OCI-LY7 (cell line): ENCODE results near the gene ARFGEF3. TPM values are rescaled to one million over a fixed set of nuclear protein-coding genes. Genes with fewer than 3 reads are reported as not detected.

ENCODE experiments used
- BruUV-seq: library from RNA; stranded (reverse); fragments of 400-500 nt; replicated peaks from 2 replicates; lab custom pipeline; 2021; lab: Mats Ljungman, UMichigan
- CTCF ChIA-PET: fragments of 300-600 bp; sonication (Branson Sonifier 250); formaldehyde crosslinking; loops from one replicate; lab custom pipeline; 2022; ENCODE audit warnings: antibody characterized with exemption; ENCODE audit not compliant: unreplicated experiment; lab: Charles Lee
- POLR2A ChIA-PET: fragments of 300-600 bp; sonication (Branson Sonifier 250); formaldehyde crosslinking; loops from one replicate; lab custom pipeline; 2022; ENCODE audit warnings: antibody characterized with exemption; lab: Charles Lee
- DNase-seq: peaks from one replicate; pipeline ENCODE4 v3.0.0-alpha.2; 2015; ENCODE audit warnings: low spot score
- H2AFZ ChIP-seq: fragments of 200-600 bp; sonication (generic), shearing (Covaris generic); 2 replicates; pipeline ENCODE4 v1.6.1; 2014; ENCODE audit warnings: mild to moderate bottlenecking, antibody characterized with exemption, low read length, moderate library complexity
- H3K27ac ChIP-seq: fragments of 200-600 bp; sonication (generic); 2 replicates; pipeline ENCODE4 v1.5.1; 2014; ENCODE audit warnings: mixed run types, low read depth, mild to moderate bottlenecking, moderate library complexity, low read length, inconsistent platforms; ENCODE audit not compliant: poor library complexity, severe bottlenecking
- H3K36me3 ChIP-seq: fragments of 200-600 bp; sonication (generic); 2 replicates; pipeline ENCODE4 v1.6.1; 2014; ENCODE audit warnings: mild to moderate bottlenecking, antibody characterized with exemption, low read length, moderate library complexity, mixed read lengths; ENCODE audit not compliant: insufficient read depth
- H3K4me1 ChIP-seq: fragments of 200-600 bp; sonication (generic); 2 replicates; pipeline ENCODE4 v1.5.1; 2014; ENCODE audit warnings: mild to moderate bottlenecking, low read length; ENCODE audit not compliant: insufficient read depth, poor library complexity, severe bottlenecking
- H3K4me2 ChIP-seq: fragments of 200-600 bp; sonication (generic); 2 replicates; pipeline ENCODE4 v1.6.1; 2014; ENCODE audit warnings: mild to moderate bottlenecking, low read length
- H3K4me3 ChIP-seq: fragments of 200-600 bp; sonication (generic); 2 replicates; pipeline ENCODE4 v1.5.1; 2014; ENCODE audit warnings: mild to moderate bottlenecking, low read depth, low read length; ENCODE audit not compliant: poor library complexity, severe bottlenecking
- H3K79me2 ChIP-seq: fragments of 200-600 bp; sonication (generic); 2 replicates; pipeline ENCODE4 v1.6.1; 2016; ENCODE audit warnings: low read depth, mild to moderate bottlenecking, low read length, moderate library complexity, mixed read lengths; ENCODE audit not compliant: insufficient read depth
- H3K9me2 ChIP-seq: fragments of 200-600 bp; sonication (generic); 2 replicates; pipeline ENCODE4 v1.6.1; 2016; ENCODE audit warnings: mild to moderate bottlenecking, low read length, mixed read lengths; ENCODE audit not compliant: insufficient read depth
- H3K9me3 ChIP-seq: fragments of 200-600 bp; sonication (generic); 2 replicates; pipeline ENCODE4 v1.6.1; 2014; ENCODE audit warnings: mild to moderate bottlenecking, mixed run types, low read length, mixed read lengths
- H4K20me1 ChIP-seq: fragments of 200-600 bp; sonication (generic); 2 replicates; pipeline ENCODE4 v1.6.1; 2014; ENCODE audit warnings: mild to moderate bottlenecking, antibody characterized with exemption, low read length, moderate library complexity, mixed read lengths; ENCODE audit not compliant: insufficient read depth
- EZH2phosphoT487 ChIP-seq: fragments of 200-600 bp; sonication (generic); IDR thresholded peaks from 2 replicates; pipeline ENCODE4 v1.6.1; 2018; ENCODE audit warnings: low read depth, borderline replicate concordance, mild to moderate bottlenecking, mixed run types, antibody characterized with exemption, low read length, moderate library complexity, mixed read lengths
- intact Hi-C: fragments of 100-400 bp; cut with micrococcal nuclease; formaldehyde crosslinking; loops from one replicate; pipeline ENCODE4 v1.10.0; 2022; ENCODE audit not compliant: unreplicated experiment
- total RNA-seq, 2 experiments: library from RNA; depleted of rRNA in 1 of 2; stranded (reverse); fragments of >200 nt in 1 of 2; shearing (Covaris generic) in 1 of 2; gene quantifications; 2 replicates each; pipeline ENCODE4 v1.2.3, GENCODE V29; 2014 to 2022
- TF ChIP-seq, protein P1 (sequence below): fragments of 200-600 bp; sonication (generic); conservative IDR thresholded peaks from 2 replicates; pipeline ENCODE4 v1.5.1; 2014; ENCODE audit warnings: mild to moderate bottlenecking, antibody characterized with exemption, low read length, moderate library complexity, mixed read lengths

Gene ARFGEF3
- total RNA-seq, 2 experiments from 2014 or later, result not detected

DNA sequence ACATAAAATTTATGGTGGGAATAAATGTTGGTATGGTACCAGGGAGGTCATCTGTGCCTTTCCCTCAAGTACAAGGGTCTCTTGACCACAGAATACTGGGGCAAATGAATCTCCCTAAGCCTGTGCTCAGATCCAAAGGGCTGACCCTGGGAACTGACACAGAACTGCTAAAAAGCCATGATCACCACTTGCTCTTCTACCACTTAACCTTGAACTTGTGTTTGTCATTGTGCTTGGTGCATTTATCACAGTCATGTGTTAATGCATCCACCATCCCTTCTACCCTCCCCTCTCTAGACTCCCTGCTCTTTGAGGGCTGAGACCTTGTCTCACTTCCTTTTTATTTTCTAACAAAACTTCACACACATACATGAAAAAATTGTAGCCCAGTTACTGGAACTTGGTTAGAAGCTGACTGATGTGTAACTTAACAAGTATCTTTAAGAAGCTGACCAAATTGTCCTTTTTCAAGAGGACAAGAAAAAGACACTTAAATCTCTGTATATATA is 102.7 kb downstream of the ARFGEF3 start:
- H3K9me3 ChIP-seq, result no peaks in the 10 kb centered on the region
- no peaks in the 10 kb centered on the region for H3K9me2 ChIP-seq
- ChIA-PET CTCF (no interaction called here), POLR2A (interaction anchor here (0.7 kb wide), 1 partner anchor 203 kb away, joined by 3 read pairs; no protein-coding TSS in a partner anchor)
- no peak overlapping the region for H2AFZ ChIP-seq
- no peaks in the 10 kb centered on the region for H3K4me1 ChIP-seq
- H3K36me3 ChIP-seq, result no peaks in the 10 kb centered on the region
- no peak for TF ChIP-seq EZH2phosphoT487
- TF ChIP-seq, protein P1, sequence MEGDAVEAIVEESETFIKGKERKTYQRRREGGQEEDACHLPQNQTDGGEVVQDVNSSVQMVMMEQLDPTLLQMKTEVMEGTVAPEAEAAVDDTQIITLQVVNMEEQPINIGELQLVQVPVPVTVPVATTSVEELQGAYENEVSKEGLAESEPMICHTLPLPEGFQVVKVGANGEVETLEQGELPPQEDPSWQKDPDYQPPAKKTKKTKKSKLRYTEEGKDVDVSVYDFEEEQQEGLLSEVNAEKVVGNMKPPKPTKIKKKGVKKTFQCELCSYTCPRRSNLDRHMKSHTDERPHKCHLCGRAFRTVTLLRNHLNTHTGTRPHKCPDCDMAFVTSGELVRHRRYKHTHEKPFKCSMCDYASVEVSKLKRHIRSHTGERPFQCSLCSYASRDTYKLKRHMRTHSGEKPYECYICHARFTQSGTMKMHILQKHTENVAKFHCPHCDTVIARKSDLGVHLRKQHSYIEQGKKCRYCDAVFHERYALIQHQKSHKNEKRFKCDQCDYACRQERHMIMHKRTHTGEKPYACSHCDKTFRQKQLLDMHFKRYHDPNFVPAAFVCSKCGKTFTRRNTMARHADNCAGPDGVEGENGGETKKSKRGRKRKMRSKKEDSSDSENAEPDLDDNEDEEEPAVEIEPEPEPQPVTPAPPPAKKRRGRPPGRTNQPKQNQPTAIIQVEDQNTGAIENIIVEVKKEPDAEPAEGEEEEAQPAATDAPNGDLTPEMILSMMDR, result no peak
- no peak overlapping the region for H3K4me3 ChIP-seq
- H3K4me2 ChIP-seq, result no peak overlapping the region
- H3K79me2 ChIP-seq, result no peaks in the 10 kb centered on the region
- no TSS peak for BruUV-seq
- no peaks in the 10 kb centered on the region for H4K20me1 ChIP-seq
- H3K27ac ChIP-seq, result no peak overlapping the region
- intact Hi-C loops, result no loop called here
- DNase-seq, result no peak

DNA sequence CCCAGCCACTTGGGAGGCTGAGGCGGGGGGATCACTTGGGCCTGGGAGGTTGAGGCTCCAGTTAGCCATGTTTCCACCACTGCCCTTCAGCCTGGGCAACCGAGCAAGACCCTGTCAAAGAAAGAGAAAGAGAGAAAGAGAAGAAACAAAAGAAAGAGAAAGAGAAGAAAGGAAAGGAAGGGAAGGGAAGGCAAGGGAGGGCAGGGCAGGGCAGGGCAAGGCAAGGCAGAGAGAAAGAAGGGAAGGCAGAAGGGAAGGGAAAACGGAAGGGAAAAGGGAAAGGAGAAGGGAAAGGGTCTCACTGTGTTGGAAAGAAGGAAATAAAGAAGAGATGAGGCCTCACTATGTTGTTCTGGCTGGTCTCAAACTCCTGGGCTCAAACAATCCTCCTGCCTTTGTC is 104.4 kb downstream of the ARFGEF3 start:
- Histone ChIP-seq H3K27ac (no peak overlapping the region), H3K4me3 (no peak overlapping the region), H3K79me2 (no peaks in the 10 kb centered on the region), H4K20me1 (no peaks in the 10 kb centered on the region), H3K9me2 (no peaks in the 10 kb centered on the region), H3K4me1 (no peaks in the 10 kb centered on the region), H3K9me3 (no peaks in the 10 kb centered on the region), H3K36me3 (no peaks in the 10 kb centered on the region), H2AFZ (no peak overlapping the region), H3K4me2 (no peak overlapping the region)
- TF ChIP-seq, protein P1, result no peak
- TF ChIP-seq EZH2phosphoT487, result no peak
- ChIA-PET CTCF (no interaction called here), POLR2A (interaction anchor here (0.5 to 0.7 kb wide), 5 partner anchors 10 to 399 kb away, joined by 3 to 6 read pairs (median 3); no protein-coding TSS in a partner anchor)
- DNase-seq, result no peak
- no TSS peak for BruUV-seq
- intact Hi-C loops, result no loop called here
